Suprapubic skin (tissue), 4 donors: ENCODE measurements around the gene ACSS1.

Experiments used
- EP300 ChIP-seq: sonication (generic); formaldehyde crosslinking; IDR thresholded peaks from one replicate; pipeline ENCODE4 v1.6.1; 2017; ENCODE audit warnings: antibody characterized with exemption
- POLR2A ChIP-seq, 2 donors: fragments of 450-650 bp; IDR thresholded peaks; one replicate each; pipeline ENCODE4 v1.6.1; 2017; ENCODE audit warnings: antibody characterized with exemption in 2 of 2, mild to moderate bottlenecking in 2 of 2, moderate library complexity in 2 of 2
- POLR2AphosphoS5 ChIP-seq, 3 donors: sonication (generic); formaldehyde crosslinking; IDR thresholded peaks; one replicate each; pipeline ENCODE4 v1.6.1; 2017; ENCODE audit warnings: antibody characterized with exemption in 3 of 3
- TF ChIP-seq, protein P1 (sequence below), 2 donors: fragments of 200-600 bp in 1 of 2; fragments of 450-650 bp in 1 of 2; sonication (generic) in 1 of 2; IDR thresholded peaks; one replicate each; pipeline ENCODE4 v1.5.1; 2016 to 2019; ENCODE audit warnings: antibody characterized with exemption in 2 of 2, mild to moderate bottlenecking in 1 of 2, moderate library complexity in 1 of 2

DNA sequence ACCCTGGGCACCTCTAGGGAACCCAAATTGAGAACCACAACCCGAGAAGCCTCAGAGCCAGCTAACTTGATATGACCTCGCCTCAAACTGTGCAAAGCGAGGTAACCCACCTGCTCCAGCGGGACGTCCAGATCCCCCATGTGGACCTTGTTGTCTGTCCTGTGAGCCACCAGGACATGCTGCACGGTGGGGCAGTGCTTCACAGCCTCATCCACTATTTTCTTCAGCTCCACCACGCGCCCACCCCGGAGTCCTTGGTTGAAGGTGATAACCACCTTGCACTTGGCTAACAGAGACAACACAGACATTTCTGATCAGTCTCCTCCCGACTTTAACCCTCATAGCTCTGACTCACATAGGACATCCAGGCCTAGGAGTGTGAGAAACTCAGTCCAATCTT lies 34.6 kb downstream of the ACSS1 start:
- TF ChIP-seq, protein P1, sequence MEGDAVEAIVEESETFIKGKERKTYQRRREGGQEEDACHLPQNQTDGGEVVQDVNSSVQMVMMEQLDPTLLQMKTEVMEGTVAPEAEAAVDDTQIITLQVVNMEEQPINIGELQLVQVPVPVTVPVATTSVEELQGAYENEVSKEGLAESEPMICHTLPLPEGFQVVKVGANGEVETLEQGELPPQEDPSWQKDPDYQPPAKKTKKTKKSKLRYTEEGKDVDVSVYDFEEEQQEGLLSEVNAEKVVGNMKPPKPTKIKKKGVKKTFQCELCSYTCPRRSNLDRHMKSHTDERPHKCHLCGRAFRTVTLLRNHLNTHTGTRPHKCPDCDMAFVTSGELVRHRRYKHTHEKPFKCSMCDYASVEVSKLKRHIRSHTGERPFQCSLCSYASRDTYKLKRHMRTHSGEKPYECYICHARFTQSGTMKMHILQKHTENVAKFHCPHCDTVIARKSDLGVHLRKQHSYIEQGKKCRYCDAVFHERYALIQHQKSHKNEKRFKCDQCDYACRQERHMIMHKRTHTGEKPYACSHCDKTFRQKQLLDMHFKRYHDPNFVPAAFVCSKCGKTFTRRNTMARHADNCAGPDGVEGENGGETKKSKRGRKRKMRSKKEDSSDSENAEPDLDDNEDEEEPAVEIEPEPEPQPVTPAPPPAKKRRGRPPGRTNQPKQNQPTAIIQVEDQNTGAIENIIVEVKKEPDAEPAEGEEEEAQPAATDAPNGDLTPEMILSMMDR (IDR thresholded peaks at IDR 0.05), result no peak
- TF ChIP-seq POLR2A (IDR thresholded peaks at IDR 0.05) (no peak), POLR2AphosphoS5 (IDR thresholded peaks at IDR 0.05) (no peak), EP300 (no peak)
